Measurements from ENCODE around the gene PCNX2. TPM values are rescaled to one million over a fixed set of nuclear protein-coding genes. Genes with fewer than 3 reads are reported as not detected.

The PCNX2 gene
- total RNA-seq, 1 experiment from 2014 or later = 50.8 TPM

DNA sequence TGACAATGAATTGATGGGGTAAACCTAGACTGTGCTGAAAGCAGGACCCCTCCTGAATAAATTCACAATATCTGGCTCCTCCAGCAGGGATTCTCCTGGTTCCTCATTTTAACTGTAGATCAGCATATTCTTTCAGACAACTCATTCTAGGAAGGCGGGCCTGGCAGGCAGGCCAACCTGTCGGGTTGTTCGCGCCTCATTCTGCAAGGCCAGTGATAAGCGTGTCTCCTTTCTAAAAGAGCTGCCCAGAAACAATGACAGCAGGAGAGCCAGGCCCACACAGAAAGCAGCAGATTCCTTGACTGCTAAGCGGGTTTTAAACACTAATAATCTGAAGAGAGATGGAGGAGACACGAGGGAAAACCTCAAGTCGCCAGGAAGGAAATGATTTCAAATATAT, 275.1 kb downstream of the PCNX2 start:
- DNase-seq (ENCODE audit: low spot score) = no peak
- Mint-ChIP-seq H3K36me3 (peaks cover 36% of the 10 kb centered on the region), H3K4me1 (peaks cover 15% of the 10 kb centered on the region), H3K27me3 (ENCODE audit: low read depth) (no peaks in the 10 kb centered on the region), H3K9me3 (no peaks in the 10 kb centered on the region), H3K4me3 (no peak overlapping the region), H3K27ac (no peak overlapping the region; the same call in 1 of the 2 replicates)
- TF ChIP-seq CBFB (CRISPR knock-in tag; IDR thresholded peaks at IDR 0.05; ENCODE audit: low read depth) = no peak
- TF ChIP-seq NR2C2 (CRISPR knock-in tag; IDR thresholded peaks at IDR 0.05) = no peak
- TF ChIP-seq, protein P1, sequence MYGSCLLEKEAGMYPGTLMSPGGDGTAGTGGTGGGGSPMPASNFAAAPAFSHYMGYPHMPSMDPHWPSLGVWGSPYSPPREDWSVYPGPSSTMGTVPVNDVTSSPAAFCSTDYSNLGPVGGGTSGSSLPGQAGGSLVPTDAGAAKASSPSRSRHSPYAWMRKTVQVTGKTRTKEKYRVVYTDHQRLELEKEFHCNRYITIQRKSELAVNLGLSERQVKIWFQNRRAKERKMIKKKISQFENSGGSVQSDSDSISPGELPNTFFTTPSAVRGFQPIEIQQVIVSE (CRISPR knock-in tag; IDR thresholded peaks at IDR 0.05; ENCODE audit: borderline replicate concordance) = no peak
- no peak for TF ChIP-seq ZNF423 (CRISPR knock-in tag; IDR thresholded peaks at IDR 0.05)
- TF ChIP-seq HMGA2 (CRISPR knock-in tag; IDR thresholded peaks at IDR 0.05) = no peak
- no peak for TF ChIP-seq CREM (CRISPR knock-in tag; IDR thresholded peaks at IDR 0.05)
- no peak for TF ChIP-seq ZNF396 (CRISPR knock-in tag; IDR thresholded peaks at IDR 0.05; ENCODE audit: borderline replicate concordance)
- TF ChIP-seq NFE2L1 (CRISPR knock-in tag; IDR thresholded peaks at IDR 0.05) = no peak
- no peak for TF ChIP-seq KAT7 (CRISPR knock-in tag; IDR thresholded peaks at IDR 0.05; ENCODE audit: borderline replicate concordance)
- TF ChIP-seq FOXK1 (CRISPR knock-in tag; IDR thresholded peaks at IDR 0.05) = no peak
- no peak for TF ChIP-seq ZNF263 (CRISPR knock-in tag; IDR thresholded peaks at IDR 0.05; ENCODE audit: low read depth)
- TF ChIP-seq SMAD3 (CRISPR knock-in tag; IDR thresholded peaks at IDR 0.05; ENCODE audit: borderline replicate concordance) = no peak
- ATAC-seq = no peak
- CTCF ChIA-PET = no interaction called here
- POLR2A ChIA-PET = no interaction called here

DNA sequence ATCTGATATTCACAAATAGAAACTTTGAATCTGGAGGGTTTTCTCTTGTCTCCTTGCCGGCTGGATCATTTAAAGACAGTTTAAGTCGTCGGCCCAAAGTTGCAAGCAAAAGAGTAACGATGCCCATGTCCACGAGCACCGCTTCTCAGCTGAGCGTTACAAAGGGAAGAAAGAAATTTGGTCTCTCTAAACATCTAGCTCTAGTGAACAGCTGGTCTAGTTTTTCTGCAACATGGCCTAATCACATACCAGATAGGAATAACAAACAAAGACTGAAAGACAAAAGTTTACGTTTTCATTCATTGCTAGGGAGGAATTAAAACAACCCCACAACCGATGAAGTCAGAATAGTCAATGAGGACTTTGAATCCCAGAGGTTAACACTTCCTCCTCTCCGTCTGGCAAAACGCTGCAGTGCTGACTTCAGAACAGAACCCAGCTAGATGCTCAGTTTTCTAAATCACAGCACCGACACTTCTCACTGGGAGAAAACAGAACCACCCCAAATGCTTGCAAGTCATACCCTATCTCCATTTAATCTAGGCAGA, 275.7 kb downstream of the PCNX2 start:
- no peaks in the 10 kb centered on the region for H3K27me3 Mint-ChIP-seq (ENCODE audit: low read depth)
- no peak for DNase-seq (ENCODE audit: low spot score)

More for the DNA sequence above, 275.7 kb downstream of the PCNX2 start:
- ChIA-PET POLR2A (no interaction called here), CTCF (no interaction called here)
- Mint-ChIP-seq H3K36me3 (peaks cover 36% of the 10 kb centered on the region), H3K4me3 (no peak overlapping the region), H3K9me3 (no peaks in the 10 kb centered on the region), H3K4me1 (peaks cover 10% of the 10 kb centered on the region), H3K27ac (no peak overlapping the region)
- no peak for ATAC-seq
- TF ChIP-seq, protein P2, sequence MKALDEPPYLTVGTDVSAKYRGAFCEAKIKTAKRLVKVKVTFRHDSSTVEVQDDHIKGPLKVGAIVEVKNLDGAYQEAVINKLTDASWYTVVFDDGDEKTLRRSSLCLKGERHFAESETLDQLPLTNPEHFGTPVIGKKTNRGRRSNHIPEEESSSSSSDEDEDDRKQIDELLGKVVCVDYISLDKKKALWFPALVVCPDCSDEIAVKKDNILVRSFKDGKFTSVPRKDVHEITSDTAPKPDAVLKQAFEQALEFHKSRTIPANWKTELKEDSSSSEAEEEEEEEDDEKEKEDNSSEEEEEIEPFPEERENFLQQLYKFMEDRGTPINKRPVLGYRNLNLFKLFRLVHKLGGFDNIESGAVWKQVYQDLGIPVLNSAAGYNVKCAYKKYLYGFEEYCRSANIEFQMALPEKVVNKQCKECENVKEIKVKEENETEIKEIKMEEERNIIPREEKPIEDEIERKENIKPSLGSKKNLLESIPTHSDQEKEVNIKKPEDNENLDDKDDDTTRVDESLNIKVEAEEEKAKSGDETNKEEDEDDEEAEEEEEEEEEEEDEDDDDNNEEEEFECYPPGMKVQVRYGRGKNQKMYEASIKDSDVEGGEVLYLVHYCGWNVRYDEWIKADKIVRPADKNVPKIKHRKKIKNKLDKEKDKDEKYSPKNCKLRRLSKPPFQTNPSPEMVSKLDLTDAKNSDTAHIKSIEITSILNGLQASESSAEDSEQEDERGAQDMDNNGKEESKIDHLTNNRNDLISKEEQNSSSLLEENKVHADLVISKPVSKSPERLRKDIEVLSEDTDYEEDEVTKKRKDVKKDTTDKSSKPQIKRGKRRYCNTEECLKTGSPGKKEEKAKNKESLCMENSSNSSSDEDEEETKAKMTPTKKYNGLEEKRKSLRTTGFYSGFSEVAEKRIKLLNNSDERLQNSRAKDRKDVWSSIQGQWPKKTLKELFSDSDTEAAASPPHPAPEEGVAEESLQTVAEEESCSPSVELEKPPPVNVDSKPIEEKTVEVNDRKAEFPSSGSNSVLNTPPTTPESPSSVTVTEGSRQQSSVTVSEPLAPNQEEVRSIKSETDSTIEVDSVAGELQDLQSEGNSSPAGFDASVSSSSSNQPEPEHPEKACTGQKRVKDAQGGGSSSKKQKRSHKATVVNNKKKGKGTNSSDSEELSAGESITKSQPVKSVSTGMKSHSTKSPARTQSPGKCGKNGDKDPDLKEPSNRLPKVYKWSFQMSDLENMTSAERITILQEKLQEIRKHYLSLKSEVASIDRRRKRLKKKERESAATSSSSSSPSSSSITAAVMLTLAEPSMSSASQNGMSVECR (CRISPR knock-in tag; IDR thresholded peaks at IDR 0.05; ENCODE audit: borderline replicate concordance) = no peak
- TF ChIP-seq NR1H2 (CRISPR knock-in tag; IDR thresholded peaks at IDR 0.05) (no peak), SOX15 (CRISPR knock-in tag; IDR thresholded peaks at IDR 0.05) (no peak), ZNF671 (CRISPR knock-in tag; IDR thresholded peaks at IDR 0.05) (no peak), MLX (CRISPR knock-in tag; IDR thresholded peaks at IDR 0.05) (no peak), TP53 (CRISPR knock-in tag; IDR thresholded peaks at IDR 0.05) (no peak), USF2 (CRISPR knock-in tag; IDR thresholded peaks at IDR 0.05) (no peak)
- TF ChIP-seq, protein P3, sequence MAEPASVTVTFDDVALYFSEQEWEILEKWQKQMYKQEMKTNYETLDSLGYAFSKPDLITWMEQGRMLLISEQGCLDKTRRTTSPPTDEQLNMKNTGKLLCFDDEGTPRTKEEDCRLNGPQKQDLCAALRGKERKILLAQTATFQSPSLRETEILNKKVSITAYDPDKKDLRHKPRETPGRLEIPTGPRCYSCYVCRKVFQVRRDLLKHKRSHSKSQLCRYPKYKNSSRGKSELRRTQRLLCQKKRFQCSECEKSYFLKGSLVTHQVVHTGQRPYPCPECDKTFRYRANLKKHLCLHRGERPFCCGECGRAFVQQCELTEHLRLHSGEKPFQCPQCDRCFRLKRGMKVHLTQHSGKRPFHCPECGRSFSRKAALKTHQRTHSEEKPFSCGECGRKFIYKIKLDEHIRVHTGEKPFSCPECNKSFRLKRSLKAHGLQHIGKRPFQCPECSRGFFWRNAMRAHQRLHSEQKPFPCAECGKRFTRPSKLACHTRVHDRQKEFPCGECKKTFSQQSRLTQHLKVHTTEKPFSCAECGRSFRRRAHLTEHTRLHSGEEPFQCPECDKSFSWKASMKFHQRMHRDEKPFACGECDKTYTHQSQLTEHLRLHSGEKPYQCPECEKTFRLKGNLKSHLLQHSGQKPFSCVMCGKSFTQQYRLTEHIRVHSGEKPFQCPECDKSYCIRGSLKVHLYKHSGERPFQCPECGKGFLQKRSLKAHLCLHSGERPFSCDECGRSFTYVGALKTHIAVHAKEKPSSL (CRISPR knock-in tag; conservative IDR thresholded peaks at IDR 0.05) = no peak
- TF ChIP-seq, protein P4, sequence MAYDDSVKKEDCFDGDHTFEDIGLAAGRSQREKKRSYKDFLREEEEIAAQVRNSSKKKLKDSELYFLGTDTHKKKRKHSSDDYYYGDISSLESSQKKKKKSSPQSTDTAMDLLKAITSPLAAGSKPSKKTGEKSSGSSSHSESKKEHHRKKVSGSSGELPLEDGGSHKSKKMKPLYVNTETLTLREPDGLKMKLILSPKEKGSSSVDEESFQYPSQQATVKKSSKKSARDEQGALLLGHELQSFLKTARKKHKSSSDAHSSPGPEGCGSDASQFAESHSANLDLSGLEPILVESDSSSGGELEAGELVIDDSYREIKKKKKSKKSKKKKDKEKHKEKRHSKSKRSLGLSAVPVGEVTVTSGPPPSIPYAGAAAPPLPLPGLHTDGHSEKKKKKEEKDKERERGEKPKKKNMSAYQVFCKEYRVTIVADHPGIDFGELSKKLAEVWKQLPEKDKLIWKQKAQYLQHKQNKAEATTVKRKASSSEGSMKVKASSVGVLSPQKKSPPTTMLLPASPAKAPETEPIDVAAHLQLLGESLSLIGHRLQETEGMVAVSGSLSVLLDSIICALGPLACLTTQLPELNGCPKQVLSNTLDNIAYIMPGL (CRISPR knock-in tag; IDR thresholded peaks at IDR 0.05) = no peak

Measured in WTC11 (cell line).